UCSD-AML1 (cell line): Measurements from ENCODE around the gene CDC42EP1.
A peak's percentile ranks its signal among the peaks of the same experiment; 100 is the strongest.
"Not testable (repeated sequence)": the region's sequence is repeated elsewhere in the genome, so short reads cannot be mapped to it uniquely, and the experiment has no call there.

Experiments
- DNase-seq: peaks from one replicate; lab custom pipeline; 2025; ENCODE audit not compliant: unreplicated experiment; lab: John Stamatoyannopoulos, UW

Gene CDC42EP1

DNA sequence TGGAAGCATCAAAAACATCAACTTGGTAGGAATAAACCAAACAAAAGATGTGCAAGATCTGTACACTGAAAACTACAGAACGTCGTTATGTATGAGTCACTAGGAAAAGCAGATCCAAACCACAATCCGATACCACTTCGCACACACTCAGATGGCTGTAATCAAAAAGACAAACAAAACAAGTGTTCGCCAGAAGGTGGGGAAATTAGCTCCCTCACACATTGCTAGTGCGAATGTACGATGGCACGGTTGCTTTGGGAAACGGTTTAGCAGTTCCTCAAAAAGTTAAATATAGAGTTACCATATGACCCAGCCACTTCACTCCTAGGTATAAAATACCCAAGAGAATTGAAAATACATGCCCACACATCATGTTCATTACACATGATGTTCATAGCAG is 26.3 kb upstream of the CDC42EP1 start:
- DNase-seq = peak; percentile 21

DNA sequence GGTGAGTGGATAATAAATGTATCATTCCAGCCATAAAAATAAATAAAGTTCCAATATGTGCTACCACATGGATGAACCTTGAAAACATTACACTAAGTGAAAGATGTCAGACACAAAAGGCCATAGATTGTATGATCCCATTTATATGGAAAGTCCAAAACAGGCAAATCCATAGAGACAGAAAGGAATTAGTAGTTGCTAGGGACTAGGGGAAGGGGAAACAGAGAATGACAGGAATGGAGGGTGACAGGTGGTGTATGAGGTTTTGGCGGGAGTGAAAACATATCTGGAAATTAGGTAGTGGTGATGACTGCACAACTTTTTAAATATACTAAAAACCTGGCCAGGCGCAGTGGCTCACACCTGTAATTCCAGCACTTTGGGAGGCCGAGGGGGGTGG is 25.8 kb upstream of the CDC42EP1 start:
- no peak for DNase-seq

DNA sequence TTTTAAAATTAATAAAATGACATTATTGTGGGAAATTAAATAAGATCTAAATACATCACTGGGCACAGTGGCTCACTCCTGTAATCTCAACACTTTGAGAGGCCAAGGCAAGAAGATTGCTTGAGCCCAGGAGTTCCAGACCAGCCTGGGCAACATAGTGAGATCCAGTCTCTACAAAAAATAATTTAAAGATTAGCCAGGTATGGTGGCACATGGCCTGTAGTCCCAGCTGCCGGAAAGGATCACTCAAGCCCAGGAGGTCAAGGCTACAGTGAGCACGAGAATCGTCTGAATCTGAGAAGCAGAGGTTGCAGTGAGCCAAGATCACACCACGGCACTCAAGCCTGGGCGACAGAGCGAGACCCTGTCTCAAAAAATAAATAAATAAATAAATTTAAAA is 25.1 kb upstream of the CDC42EP1 start:
- DNase-seq = no peak

DNA sequence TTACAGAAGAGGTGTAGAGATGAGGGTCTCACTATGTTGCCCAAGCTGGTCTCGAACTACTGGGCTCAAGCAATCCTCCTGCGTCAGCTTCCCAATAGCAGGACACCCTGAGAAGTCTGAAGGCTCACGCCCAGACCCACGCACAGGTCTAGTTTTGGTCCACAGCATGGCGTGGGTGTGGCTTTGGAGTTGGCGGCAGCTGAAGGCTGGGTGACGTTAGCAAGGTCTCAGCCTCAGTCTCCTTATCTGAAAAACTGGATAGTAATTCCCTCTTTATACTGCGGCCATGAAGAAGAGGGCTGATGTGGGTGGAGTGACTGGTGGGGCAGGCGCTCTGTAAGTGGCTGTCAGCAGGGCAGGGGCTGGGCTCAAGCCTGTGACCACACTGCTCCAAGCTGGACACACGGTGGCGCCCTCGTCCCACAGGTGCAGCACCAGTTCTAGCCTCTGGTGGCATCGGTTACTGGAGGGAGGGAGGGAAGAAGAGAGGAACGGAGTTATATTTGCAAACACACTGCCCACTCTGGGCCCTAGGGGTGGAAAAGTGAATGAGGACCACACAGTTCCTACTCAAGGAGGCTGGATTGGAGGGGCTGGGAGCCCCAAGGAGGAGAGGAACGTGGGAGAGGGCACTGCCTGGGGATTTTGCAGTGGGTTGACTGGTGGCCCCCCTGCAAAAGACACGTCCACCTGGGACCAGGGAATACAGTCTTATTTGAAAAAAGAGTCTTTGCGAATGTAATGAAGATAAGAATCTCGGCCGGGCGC is 21.5 kb upstream of the CDC42EP1 start:
- DNase-seq = peak; percentile 87

DNA sequence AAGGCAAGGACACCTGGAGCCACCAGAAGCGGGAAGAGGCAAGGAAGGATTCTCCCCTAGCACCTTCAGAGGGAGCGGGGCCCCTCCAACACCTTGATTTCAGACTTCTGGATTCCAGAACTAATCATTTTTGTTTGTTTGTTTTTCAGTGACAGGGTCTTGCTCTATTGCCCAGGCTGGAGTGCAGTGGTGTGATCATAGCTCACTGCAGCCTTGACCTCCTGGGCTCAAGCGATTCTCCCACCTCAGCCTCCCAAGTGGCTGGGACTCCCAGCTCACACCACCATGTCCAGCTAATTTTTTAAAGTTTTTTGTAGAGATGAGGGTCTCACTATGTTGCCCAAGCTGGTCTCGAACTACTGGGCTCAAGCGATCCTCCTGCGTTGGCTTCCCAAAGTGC is 20.5 kb upstream of the CDC42EP1 start:
- not testable (repeated sequence) for DNase-seq

DNA sequence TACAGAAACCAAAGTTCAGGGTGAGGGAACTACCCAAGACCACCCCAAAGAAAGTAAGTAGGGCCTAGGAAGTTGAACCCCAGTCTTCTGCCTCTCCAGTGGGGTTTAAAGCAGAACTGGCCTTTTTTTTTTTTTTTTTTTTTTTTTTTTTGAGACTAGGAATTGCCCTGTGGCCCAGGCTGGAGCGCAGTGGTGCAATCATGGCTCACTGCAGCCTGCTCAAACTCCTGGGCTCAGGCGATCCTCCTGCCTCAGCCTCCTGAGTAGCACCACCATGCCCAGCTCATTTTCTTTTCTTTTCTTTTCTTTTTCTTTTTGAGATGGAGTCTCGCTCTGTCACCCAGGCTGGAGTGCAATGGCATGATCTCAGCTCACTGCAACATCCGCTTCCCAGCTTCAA is 17.9 kb upstream of the CDC42EP1 start:
- not testable (repeated sequence) for DNase-seq

DNA sequence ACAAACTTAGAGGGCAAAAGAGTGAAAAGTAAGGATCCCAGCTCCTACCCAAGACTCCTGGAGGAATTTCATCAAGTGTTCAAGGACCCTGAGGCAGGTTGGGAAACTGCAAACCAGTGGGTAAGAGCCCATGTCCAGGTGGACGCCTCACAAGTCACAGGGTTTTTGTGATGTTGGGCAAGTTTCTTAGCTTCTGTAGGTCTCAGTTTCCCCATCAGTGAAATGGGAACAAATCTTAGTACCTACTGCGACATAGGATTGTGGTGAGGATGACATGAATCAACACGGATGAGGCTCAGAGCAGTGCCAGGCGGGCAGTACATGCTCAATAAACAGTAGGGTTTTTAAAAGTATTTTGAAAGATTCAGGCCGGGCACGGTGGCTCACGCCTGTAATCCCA is 17.3 kb upstream of the CDC42EP1 start:
- no peak for DNase-seq

DNA sequence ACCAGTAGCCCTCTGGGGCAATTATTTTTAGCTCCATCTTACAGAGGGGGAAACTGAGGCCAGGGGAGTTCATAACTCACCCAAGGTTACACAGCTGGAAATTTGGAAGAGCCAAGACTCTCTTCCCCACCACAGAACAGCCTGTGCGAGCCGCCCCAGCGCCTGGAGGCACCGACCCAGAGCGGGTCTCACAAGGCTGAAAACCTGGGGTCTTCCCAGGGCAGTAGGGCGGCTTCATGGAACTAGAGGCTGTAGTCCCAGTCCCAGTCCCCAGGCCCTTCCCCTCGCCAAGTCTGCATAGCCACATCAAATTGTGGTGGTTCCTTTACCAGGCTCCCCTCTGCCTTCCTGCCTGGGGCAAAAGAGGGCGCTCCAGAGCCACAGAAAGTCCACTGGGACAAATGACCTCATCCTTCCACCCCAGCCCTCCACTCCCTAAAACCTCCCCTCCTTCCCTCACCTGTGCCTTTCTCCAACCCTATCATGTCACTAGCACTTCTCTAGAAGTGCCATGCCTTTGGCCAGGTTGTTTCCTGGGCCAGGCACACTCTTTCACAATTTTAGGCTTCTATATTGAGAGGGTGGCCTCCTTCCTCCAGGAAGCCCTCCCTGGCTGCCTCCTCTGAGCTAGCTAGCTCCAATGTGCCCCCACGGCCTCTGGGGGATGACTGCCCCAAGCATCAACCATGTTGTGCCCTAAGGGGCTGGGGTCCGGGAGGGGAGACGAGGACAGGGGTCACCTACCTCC is 15.2 kb upstream of the CDC42EP1 start:
- DNase-seq = peak; percentile 70

DNA sequence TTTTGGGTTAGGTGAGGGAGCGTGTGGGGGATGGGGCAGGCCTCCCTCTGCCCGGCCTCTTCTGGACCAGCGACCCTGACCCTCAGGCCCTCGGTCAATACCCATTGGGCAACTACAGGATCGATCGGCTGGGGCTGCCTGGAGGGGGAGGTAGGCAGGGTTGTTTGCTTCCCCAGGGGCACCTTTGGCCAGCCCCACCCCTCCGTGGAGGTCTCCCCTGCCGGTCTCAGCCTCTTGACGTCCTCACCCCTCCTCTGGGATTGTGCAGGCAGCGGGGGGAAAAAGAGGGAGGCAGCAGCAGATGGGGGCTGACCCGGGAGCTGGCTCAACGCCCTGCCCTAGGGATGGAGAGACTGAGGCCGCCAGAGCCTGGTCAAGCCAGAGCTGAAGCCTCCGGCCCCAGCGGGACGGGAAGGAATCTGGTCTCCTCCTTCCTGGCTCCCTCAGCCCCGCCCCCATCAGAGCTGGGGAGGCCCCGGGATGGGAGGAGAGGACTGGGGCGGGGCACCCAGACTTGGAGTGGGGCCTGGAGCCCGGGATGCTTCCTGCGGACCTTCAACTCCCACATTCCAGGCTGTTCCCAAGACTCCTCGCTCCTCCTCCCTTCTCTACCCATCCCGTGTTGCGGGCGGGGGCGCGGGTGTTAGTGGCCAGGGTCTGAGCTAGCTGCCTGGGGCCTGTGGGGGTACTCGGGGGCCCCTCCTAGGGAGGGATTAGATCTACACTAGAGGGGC is 14.4 kb upstream of the CDC42EP1 start:
- no peak for DNase-seq

DNA sequence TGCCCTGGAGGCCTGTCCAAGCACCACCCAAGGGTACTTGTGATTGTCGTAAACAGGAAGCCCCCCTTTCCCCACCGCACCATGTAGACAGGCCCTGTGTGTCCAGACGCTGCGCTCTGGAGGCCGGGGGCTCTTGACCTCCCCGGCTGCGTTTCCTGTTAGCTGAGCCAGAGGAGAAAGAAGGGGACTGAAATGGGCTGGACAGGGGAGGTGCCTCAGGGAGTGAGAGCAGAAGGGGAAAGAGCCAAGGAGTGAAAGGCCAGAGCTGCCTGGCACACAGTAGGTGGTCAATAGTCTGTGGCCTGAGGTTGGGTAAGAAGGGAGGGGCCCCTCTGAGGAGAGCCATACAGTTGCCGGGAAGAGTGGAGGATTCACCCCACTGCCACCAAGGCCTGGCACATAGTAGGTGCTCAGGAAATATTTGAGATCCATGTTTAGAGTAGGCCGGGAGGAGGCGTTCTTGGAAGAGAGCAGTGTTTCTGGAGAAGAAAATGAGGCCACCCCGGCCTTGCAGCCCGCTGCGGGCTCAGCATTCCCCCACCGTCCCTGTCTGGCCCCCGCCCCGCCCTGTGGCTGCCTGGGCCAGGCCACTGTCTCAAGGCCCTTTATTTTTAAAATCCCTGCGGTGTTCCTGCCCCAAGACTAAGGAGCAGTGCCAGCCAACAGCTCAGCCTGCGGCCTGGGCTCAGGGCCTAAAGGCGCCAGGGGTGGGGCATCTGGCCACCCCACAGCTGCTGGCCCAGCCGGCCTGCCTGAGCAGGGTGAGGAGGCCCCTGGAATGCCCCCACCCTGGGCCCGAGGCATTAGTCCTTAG is 13.6 kb upstream of the CDC42EP1 start:
- DNase-seq = no peak

DNA sequence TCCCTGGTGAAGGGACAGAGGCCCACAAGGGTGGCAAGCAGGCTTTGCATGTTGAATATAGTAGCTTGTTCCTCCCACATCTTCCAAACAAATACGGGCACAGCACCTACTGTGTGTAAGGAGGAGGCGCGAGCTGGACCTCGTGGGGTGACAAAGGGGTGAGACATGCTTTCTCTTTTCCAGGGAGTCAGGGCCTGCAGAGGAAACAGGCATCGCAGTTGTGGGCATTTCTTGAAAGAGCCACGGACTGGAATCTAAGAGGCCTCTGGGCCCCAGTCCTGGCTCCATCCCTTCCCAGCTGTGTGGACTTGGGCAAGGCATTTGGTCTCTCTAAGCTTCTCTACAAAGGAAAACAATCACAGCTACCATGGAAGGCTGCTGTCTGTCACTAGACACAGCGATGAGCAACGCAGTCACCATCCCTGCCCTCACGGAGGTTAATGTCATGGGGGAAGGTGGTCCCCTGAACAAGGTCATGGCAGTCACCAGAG is 13.0 kb upstream of the CDC42EP1 start:
- no peak for DNase-seq

DNA sequence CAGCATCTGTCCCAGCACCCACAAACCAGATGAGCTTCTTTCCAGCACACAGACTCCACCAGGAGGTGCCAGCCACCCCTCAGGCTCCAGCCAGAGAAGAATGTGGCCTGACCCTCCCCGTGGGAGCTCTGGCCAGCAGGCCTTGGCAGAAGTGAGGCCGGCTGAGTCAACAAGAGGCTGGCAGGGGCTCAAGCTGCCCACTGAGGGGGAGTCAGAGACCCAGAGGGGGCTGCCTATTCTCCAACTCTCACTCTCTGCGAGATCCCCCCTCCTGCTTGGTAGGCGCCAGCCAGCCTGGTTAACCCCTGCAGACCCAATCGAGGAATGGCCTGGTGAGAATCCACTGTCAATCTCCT is 10.6 kb upstream of the CDC42EP1 start:
- no peak for DNase-seq

DNA sequence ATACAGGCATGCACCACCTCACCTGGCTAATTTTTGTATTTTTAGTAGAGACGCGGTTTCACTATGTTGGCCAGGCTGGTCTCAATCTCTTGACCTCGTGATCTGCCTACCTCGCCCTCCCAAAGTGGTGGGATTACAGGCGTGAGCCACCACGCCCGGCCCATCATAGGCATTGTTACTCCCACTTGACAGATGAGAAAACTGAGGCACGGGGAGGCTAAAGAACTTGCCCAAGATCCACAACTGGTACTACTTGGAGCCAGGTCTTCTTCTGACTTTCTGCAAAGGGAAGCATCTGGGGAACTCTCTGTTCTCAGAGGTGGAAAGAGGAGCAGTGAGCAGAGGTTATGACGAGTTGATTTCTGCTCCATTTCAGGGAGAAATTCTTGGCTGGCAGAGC is 9.4 kb upstream of the CDC42EP1 start:
- not testable (repeated sequence) for DNase-seq

DNA sequence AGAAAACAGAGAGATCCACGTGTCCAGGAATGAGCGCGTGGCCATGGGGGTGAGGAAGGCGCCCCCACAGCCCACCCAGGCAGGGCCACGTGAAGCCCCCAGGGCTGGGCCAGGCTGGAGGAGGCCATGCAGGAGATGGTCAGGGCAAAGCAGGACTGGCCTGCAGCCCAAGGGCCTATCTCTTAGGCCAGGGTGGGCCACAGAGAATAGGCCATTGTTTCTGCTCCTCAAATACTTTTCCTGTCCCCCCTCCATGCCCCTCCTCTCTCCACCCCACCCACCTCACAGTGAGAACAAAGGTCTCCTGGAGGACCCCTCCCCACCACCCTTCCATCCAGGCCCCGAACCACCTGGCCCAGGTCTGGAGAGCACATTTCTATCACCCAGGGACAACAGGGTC is 8.3 kb upstream of the CDC42EP1 start:
- DNase-seq = no peak

DNA sequence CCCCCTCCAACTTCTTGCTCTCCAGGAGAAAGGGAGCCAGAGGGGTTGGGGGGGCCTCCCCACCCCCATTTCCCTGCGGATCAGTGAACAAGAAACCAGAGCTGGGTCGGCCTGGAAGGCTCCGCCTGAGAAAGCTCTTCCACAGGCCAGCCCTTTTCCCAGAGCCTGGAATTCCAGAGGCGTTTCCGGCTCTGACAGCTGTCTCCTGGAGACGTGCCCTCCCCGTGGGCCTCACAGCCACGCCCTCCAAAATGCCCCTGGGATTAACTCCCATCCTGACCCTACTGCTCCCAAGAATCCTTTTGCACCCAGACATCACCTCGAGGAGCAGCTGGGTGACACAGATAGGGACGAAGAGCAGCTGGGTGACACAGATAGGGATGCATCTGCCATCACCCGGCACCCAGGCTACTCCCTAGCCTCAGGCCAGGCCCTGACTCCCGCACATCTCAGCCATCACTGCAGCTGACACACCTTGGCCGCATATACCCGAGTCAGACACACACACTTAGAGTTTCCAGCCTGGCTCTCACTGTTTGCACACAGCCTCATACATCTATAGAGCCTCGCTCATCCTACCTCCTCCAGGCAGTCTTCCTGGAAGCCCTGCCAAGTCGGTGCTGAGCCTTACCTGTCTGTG is 7.6 kb upstream of the CDC42EP1 start:
- DNase-seq = no peak

DNA sequence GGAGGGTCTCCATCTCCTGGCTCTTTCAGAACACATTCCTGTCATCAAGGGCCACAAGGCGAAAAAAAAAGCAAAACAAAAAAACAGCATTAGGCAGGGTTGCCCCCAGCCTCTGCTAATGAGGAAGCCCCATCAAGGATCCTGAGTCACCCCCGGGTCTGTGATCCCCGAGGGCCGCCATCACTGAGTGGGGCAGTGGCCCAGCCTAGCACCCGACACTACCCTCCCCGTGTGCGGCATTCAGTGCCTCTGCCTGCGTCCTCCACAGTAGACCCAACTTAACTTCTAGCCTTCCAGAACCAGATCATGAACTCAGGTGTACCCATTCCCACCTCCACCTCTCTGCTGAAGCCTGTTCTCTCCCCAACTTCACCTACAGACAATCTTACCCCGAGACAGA is 6.6 kb upstream of the CDC42EP1 start:
- no peak for DNase-seq

DNA sequence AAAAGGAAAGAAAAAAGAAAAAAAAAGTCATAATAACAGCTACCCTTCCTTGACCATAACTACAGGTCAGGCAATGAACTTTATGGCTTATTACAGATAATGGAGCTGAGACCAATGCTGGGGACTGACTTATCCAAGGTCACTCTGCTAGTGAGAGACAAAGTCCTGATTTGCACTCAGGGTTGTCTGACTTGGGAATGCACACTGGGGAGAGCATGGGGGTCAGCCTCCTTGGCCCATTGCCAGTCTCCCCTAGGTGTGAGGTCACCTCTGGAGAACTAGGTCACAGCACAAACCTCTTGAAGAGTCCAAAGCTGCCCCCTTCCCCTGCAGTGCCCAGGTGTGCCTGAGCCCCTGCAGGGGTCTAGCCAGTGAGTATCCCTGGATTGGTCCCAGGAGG is 5.3 kb upstream of the CDC42EP1 start:
- DNase-seq = no peak

DNA sequence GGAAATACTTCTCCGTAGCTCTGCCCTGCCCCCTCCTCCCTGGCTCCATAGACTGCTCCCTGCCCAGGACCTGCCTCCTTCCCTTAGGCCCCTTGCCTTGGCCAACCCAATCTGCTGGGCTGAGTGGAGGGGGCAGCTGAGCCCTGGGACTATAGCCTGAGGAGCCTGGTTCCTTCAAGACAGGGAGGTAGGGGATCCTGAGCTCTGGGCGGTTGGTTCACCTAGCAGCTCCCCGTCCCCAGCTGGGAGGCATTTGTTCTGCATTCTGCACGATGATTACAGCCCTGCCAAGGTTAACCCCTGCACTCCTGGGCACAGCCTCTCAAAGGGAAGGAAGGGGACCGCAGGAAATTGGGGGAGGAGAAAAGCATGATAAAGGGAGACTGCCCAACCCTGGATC is 3.6 kb upstream of the CDC42EP1 start:
- no peak for DNase-seq

DNA sequence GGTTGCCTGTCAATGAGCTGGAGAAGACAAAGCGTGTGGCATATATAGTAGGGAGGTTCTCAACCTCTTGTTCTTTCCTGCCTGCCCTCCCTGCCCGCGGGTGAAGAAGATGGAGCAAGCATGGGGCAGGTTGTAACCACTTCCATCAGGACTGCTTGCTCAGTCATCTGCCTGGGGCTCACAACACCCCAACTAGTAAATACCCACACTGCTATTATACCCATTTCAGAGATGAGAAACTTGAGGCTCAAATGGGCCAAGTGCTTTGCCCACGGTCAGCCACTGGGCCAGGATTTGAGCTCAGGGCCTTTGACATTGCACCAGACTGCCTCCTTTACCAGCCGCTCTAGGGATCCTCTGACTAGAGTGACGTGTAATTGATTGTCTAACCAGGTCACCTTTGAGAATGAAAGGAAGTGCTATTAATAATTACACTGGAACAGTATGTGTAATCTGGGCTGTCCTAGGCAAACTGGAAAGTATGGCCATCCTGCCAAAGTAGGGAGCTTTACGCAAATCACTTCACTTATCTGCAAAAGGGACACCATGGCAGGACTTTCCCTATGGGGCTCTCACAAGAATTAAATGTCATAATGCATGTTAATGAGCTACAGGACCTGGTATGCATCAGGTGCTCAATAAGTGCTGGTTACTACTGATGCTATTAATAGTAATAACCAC is 2.8 kb upstream of the CDC42EP1 start:
- DNase-seq = no peak

DNA sequence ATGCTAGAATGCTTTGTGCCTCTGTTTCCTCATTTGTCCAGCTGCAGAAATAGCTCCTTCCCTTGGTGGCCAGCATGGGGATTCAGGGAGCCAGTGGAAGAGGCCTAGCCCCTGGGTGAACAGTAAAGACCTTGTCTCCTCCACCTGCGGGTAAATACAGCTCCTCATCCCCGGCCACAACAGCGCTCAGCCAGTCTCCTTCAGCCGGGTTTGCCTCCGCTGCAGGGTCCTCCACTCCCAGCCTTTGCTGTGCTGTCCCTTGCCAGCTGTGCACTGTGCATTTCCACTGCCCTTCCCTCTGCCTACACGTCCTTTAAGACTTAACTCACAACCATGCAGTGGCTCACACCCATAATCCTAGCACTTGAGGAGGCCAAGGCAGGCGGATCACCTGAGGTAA is 1.5 kb upstream of the CDC42EP1 start:
- DNase-seq = no peak
